HL-60/S4 (cell line): ENCODE results near the gene GPLD1.
"Not testable (repeated sequence)": the region's sequence is repeated elsewhere in the genome, so short reads cannot be mapped to it uniquely, and the experiment has no call there.

Experiments
- in situ Hi-C: fragments of 300-500 bp; cut with MboI; formaldehyde crosslinking; loops from 2 replicates; pipeline ENCODE4 v1.14.3; 2022; ENCODE audit warnings: low sequenced_read_pairs

GPLD1 gene

GRCh38 chr6:24489470-24489869 is at the start of gene GPLD1:
Gene GPLD1, minus strand, starts transcription at chr6:24489578. Its CDS starts 67 bp downstream, at chr6:24489511.
- in situ Hi-C loops = no loop called here

GRCh38 chr6:24537771-24538385 is 48.5 kb upstream of the GPLD1 start:
- in situ Hi-C loops = no loop called here

DNA sequence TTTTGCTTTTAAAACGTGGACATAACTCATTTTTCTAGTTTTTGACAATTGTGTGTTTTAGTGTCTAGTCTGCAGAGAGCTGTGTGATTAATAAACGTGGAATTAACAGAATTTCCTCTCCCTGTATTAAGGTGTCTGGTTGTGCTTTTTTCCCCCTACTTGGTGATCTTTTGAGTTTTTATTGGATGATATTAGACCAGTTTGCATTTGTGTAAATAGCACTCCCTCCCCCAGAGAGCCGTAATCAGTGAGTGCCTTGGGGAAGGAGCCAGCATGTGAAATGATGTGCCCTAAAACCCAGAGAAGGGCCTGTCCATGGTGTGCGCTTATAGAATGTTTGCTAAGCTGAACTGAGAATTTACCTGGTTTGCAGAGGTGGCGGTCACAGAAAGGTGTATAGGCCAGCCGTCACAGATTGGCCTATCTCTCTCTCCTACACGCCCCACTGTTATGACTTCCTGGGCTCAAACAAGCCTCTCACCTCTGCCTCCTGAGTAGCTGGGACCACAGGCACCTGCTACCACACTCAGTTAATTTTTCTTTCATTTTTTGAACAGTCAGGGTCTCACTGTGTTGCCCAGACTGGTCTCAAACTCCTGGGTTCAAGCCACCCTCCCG is 47.8 kb upstream of the GPLD1 start:
- in situ Hi-C loops = no loop called here

DNA sequence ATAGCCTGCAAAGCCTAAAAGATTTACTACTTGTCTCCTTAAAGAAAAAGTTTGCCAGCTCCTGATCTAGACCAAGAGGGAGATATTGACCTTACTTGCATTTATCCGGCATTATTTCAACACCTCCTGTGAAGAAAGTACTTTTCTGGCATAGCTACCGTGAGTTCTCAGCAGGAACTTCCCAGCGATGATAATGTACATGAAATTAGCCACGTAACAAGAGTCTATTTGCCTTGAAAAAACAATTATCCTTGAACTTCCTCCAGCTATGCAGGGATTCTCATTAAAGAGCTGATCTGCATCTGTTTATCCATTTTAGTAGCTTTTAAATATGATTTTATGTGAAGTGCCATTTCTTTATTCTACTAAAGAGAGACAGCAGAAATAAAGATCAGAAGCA is 47.1 kb upstream of the GPLD1 start:
- in situ Hi-C loops = no loop called here

DNA sequence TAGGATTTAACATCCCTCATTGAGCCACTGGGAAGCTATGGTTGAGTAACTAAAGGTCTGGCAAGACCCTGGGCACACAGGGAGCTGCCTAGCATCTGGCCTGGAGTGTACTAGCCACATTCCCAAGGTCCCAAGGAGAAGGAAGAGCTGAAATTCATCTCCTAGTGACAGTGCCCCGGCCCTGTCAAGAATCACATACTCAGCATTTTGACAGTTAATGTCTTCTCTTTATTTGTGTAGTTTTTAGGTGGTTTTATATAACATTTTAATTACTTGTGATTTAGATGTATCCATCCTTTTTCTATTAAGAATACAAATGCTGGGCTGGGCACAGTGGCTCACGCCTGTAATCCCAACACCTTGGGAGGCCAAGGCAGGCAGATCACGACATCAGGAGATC is 45.8 kb upstream of the GPLD1 start:
- in situ Hi-C loops = no loop called here

GRCh38 chr6:24534329-24534728 is 45.0 kb upstream of the GPLD1 start:
- in situ Hi-C loops = no loop called here

- in situ Hi-C loops = no loop called here
These were observed 40.6 kb upstream of the GPLD1 start for GRCh38 chr6:24529985-24530384.

DNA sequence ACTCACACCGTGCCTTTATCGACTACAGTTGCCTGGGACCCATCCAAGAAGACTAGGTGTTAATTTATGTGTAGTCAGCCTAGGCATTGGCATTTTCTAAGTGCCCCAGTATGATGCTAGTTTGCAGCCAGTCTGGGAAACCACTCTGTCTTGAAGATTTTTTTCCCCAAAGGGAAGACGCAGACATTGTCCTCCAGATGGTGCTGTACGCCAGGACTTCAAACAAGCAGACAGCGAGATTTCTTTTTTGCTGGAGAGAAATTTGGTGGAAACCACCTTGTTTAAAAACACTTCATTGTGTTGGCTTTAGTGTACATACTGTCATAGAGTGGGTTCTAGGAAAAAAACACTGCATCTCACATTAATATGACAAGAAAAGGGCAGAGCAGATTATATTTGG is 35.4 kb upstream of the GPLD1 start:
- in situ Hi-C loops = no loop called here

DNA sequence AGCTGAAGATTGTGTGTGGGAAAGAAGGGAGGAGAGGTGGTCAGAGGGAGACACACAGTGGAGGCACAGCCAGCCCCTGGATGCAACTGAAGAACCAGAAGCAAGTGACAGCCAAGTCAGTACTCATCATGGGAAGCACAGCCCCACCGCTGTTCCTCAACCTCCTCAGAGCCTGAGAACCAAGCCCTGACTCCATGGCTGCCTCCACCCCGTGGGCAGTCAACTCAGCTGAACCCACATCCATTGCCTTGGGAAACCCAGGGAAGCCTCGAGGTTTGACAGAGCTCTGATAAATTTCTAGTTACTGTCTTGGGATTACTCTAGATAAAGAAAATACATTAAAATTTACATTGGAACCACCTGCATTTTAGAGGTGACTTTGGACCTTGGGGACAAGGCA is 35.0 kb upstream of the GPLD1 start:
- in situ Hi-C loops = no loop called here

GRCh38 chr6:24522228-24523176 is 33.1 kb upstream of the GPLD1 start:
- in situ Hi-C loops = no loop called here

DNA sequence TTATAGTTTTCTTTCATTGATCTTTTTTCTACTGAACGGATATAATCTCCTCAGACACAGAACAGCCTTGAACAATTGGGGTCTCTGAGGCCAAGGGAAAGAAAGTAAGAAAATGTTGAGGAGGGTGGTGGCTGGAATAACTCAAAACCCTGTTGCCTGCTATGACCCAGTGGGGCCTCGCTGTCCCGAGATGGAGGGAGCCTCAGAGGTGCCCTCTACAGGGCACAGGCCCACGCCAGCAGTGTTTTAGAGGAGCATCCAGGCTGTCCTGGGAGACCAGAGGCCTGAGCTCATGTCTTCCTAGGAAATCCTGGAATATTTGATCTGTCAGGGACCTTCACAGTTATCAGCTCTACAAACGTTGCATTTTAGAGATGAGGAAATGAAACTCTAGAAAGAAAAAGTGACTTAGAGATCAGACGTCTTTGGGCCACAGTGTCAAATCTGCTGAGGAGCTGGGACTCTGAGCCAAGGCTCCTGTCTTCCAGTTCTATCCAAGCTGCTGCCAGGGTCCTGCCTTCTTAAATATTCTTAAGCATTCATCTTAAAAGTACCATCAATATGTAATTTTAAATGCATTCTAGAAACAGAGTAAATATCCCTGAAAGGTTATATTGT is 31.7 kb upstream of the GPLD1 start:
- in situ Hi-C loops = no loop called here

- in situ Hi-C loops = no loop called here
These were observed 28.5 kb upstream of the GPLD1 start for GRCh38 chr6:24517659-24518543.

GRCh38 chr6:24513602-24514001 is 24.2 kb upstream of the GPLD1 start:
- in situ Hi-C loops = no loop called here

DNA sequence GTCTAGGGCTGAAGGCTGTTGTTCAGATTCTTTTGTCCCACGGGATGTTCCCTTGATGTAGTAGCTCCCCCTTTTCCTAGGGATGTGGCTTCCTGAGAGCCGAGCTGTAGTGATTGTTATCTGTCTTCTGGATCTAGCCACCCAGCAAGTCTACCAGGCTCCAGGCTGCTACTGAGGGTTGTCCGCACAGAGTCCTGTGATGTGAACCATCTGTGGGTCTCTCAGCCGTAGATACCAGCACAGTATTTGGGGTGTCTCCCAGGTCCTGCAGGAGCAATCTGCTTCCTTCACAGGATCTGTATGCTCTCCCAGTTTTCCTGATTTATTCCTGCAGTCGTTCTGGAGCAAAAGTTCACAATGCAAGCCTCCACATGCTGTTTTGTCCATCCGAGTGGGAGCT is 22.6 kb upstream of the GPLD1 start:
- in situ Hi-C loops = not testable (repeated sequence)

DNA sequence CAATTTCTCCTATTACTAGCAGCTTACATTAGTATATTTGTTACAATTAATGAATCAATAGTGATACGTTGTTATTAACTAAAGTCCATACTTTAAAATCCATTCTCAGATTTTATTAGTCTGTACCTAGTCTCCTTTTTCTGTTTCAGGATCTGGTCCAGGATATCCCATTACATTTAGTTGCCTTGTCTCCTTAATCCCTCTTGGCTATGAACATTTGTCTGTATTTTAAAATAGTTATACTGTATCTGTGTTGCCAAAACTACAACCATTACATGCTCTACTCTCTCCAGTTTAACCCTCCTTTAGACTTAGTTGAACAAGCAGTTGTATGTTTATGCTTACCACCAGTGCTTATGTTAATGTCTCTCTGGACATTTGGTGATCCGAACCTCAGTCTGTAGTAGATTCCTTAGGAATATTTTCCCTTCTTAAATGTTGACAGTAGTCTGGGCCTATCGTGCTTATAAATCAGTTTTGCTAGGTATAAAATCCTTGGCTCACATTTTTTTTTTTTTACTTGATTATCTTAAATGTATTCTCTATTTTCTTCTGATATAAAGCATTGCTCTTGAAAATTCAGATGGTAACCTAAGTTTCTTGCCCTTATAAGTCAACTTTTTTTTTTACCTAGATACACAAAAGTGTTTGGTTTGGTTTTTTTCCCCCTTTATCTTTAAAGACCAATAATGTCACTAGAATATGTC is 17.6 kb upstream of the GPLD1 start:
- in situ Hi-C loops = no loop called here

GRCh38 chr6:24504649-24505586 is 15.5 kb upstream of the GPLD1 start:
- in situ Hi-C loops = no loop called here

GRCh38 chr6:24504287-24504648 is 14.9 kb upstream of the GPLD1 start:
- in situ Hi-C loops = no loop called here

DNA sequence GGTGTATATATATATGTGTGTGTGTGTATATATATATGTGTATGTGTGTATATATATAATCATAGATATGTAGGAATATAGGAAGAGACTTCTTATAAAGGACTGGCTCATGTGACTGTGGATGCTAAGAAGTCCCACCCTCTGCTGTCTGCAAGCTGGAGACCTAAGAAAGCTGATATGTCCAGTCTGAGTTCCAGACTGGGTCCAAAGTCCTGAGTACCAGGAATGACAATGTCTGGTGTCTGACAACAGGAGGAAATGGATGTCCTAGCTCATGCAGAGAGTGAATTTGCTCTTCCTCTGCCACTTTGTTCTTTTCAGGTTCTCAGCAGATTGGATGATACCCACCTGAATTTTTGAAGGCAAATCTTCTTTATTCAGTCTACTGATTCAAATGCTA is 12.5 kb upstream of the GPLD1 start:
- in situ Hi-C loops = no loop called here

DNA sequence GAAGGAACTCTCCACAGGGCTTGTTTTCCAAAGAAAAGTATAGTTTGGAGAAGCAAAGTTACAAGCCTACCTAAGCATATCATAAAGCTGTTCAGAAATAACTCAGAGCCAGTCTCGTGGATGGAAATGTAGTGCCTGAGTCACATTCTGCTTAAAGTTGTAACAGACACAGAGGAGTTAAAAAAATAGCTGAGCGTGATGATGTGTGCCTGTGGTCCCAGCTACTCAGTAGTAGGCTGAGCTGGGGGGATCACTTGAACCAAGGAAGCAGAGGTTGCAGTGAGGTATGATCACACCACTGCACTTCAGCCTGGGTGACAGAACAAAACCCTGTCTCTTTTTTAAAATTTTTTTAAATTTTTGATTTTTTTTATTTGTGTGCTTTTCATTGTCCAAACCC is 12.0 kb upstream of the GPLD1 start:
- in situ Hi-C loops = no loop called here
